Neuronal stem cell (in vitro differentiated cells): Measurements from ENCODE around the gene ABLIM2.

Experiments used
- DNase-seq: peaks from one replicate; pipeline ENCODE4 v3.0.0-alpha.2; 2013; ENCODE audit warnings: low spot score
- H2AFZ ChIP-seq: one replicate; pipeline ENCODE4 v1.6.1; 2013; ENCODE audit warnings: mild to moderate bottlenecking, low read length, inconsistent platforms
- H2AK5ac ChIP-seq: 2 replicates; pipeline ENCODE4 v1.6.1; 2013; ENCODE audit warnings: low read depth, mild to moderate bottlenecking, inconsistent platforms, low read length, moderate library complexity, mixed read lengths
- H2BK120ac ChIP-seq: 2 replicates; pipeline ENCODE4 v1.6.1; 2013; ENCODE audit warnings: low read depth, mild to moderate bottlenecking, inconsistent platforms, low read length, moderate library complexity, mixed read lengths
- H2BK12ac ChIP-seq: one replicate; pipeline ENCODE4 v1.6.1; 2013; ENCODE audit warnings: low read length, inconsistent platforms
- H2BK15ac ChIP-seq: 2 replicates; pipeline ENCODE4 v1.6.1; 2013; ENCODE audit warnings: mild to moderate bottlenecking, low read length, inconsistent platforms, mixed read lengths
- H2BK5ac ChIP-seq: one replicate; pipeline ENCODE4 v1.6.1; 2013; ENCODE audit warnings: inconsistent platforms, mild to moderate bottlenecking, low read length, moderate library complexity
- H3K14ac ChIP-seq: one replicate; pipeline ENCODE4 v1.6.1; 2013; ENCODE audit warnings: low read length, inconsistent platforms
- H3K18ac ChIP-seq: 2 replicates; pipeline ENCODE4 v1.6.1; 2013; ENCODE audit warnings: low read length, inconsistent platforms
- H3K23ac ChIP-seq: 2 replicates; pipeline ENCODE4 v1.6.1; 2013; ENCODE audit warnings: low read depth, mild to moderate bottlenecking, mixed read lengths, low read length, inconsistent platforms; ENCODE audit not compliant: poor library complexity
- H3K27ac ChIP-seq: replicated peaks from 3 replicates; pipeline ENCODE4 v1.5.1; 2013; ENCODE audit warnings: low read length, inconsistent platforms
- H3K27me3 ChIP-seq, 3 experiments: 2 replicates each; pipeline ENCODE4 v1.6.1; 2013; ENCODE audit warnings: low read length in 3 of 3, mild to moderate bottlenecking in 2 of 3, inconsistent platforms in 1 of 3, low read depth in 1 of 3, mixed read lengths in 1 of 3, moderate library complexity in 1 of 3; ENCODE audit not compliant: control insufficient read depth in 3 of 3, insufficient read depth in 3 of 3
- H3K36me3 ChIP-seq, 2 donors: replicated peaks in 1 of 2; 2 replicates each; pipeline ENCODE4 v1.6.1; 2013; ENCODE audit warnings: low read length in 2 of 2; ENCODE audit not compliant: control insufficient read depth in 2 of 2, insufficient read depth in 2 of 2
- H3K4ac ChIP-seq: 2 replicates; pipeline ENCODE4 v1.6.1; 2013; ENCODE audit warnings: inconsistent platforms, mild to moderate bottlenecking, low read length, moderate library complexity
- H3K4me1 ChIP-seq, 2 donors: 1 replicate in 1 of 2; 2 replicates in 1 of 2; pipeline ENCODE4 v1.6.1; 2013; ENCODE audit warnings: low read length in 2 of 2, low read depth in 1 of 2; ENCODE audit not compliant: control insufficient read depth in 2 of 2, insufficient read depth in 1 of 2
- H3K4me2 ChIP-seq: one replicate; pipeline ENCODE4 v1.6.1; 2013; ENCODE audit warnings: mild to moderate bottlenecking, low read length, inconsistent platforms; ENCODE audit not compliant: insufficient read depth, poor library complexity, severe bottlenecking
- H3K4me3 ChIP-seq, 2 donors: 2 replicates each; pipeline ENCODE4 v1.5.1; 2013; ENCODE audit warnings: low read length in 2 of 2, mild to moderate bottlenecking in 2 of 2, inconsistent platforms in 1 of 2, moderate library complexity in 1 of 2
- H3K79me1 ChIP-seq: one replicate; pipeline ENCODE4 v1.6.1; 2013; ENCODE audit warnings: low read depth, mild to moderate bottlenecking, inconsistent platforms, low read length, moderate library complexity
- H3K9ac ChIP-seq: one replicate; pipeline ENCODE4 v1.6.1; 2013; ENCODE audit warnings: mild to moderate bottlenecking, low read depth, low read length, inconsistent platforms; ENCODE audit not compliant: poor library complexity
- H3K9me3 ChIP-seq, 2 donors: replicated peaks in 1 of 2; 2 replicates each; pipeline versions ENCODE3 to v1.6.1; 2013; ENCODE audit warnings: low read length in 2 of 2, mild to moderate bottlenecking in 2 of 2, inconsistent platforms in 1 of 2, low read depth in 1 of 2, mixed read lengths in 1 of 2, moderate library complexity in 1 of 2; ENCODE audit not compliant: control insufficient read depth in 2 of 2, insufficient read depth in 1 of 2
- H4K8ac ChIP-seq: one replicate; pipeline ENCODE4 v1.6.1; 2013; ENCODE audit warnings: low read depth, mild to moderate bottlenecking, inconsistent platforms, low read length, moderate library complexity
- H4K91ac ChIP-seq: one replicate; pipeline ENCODE4 v1.6.1; 2013; ENCODE audit warnings: low read length, low read depth, mild to moderate bottlenecking, inconsistent platforms; ENCODE audit not compliant: poor library complexity
- WGBS, 2 donors: extraction: QIAGEN DNeasy Blood & Tissue Kit; methylation state at CpG; one replicate each; pipeline ENCODE4 v1.1.7; 2013; ENCODE audit warnings: missing lambda C conversion rate in 2 of 2, mixed read lengths in 1 of 2; ENCODE audit not compliant: insufficient read length in 2 of 2, insufficient replicate concordance in 1 of 2; ENCODE audit errors: extremely low coverage in 2 of 2; 5-methylcytosine and 5-hydroxymethylcytosine counted together

The ABLIM2 gene

GRCh38 chr4:8041868-8042267 is 116.7 kb downstream of the ABLIM2 start:
- H2BK120ac ChIP-seq, result no peak overlapping the region
- H3K36me3 ChIP-seq, result no peaks in the 10 kb centered on the region
- H3K14ac ChIP-seq, result no peak overlapping the region
- H2BK12ac ChIP-seq, result no peak overlapping the region
- no peak overlapping the region for H3K4me2 ChIP-seq
- H3K23ac ChIP-seq, result no peak overlapping the region
- peaks cover 7 to 9% of the 10 kb centered on the region in 2 donors for H3K4me1 ChIP-seq
- H3K9ac ChIP-seq, result no peak overlapping the region
- H3K27me3 ChIP-seq, result peaks cover 0 to 25% (median 0%) of the 10 kb centered on the region in 3 experiments
- no peak overlapping the region for H2BK15ac ChIP-seq
- H3K27ac ChIP-seq, result no peak overlapping the region
- no peak overlapping the region for H4K91ac ChIP-seq
- no peak overlapping the region for H4K8ac ChIP-seq
- H3K4me3 ChIP-seq, result no peak overlapping the region
- no peak for DNase-seq
- H2BK5ac ChIP-seq, result no peak overlapping the region
- H3K18ac ChIP-seq, result no peak overlapping the region
- H2AFZ ChIP-seq, result no peak overlapping the region
- H3K4ac ChIP-seq, result no peak overlapping the region
- H3K79me1 ChIP-seq, result no peaks in the 10 kb centered on the region
- no peak overlapping the region for H2AK5ac ChIP-seq
- no CpG with 5 or more reads among the region's 11 CpGs for WGBS, 2 donors
- H3K9me3 ChIP-seq, result peaks cover 0 to 3% of the 10 kb centered on the region in 2 donors

DNA sequence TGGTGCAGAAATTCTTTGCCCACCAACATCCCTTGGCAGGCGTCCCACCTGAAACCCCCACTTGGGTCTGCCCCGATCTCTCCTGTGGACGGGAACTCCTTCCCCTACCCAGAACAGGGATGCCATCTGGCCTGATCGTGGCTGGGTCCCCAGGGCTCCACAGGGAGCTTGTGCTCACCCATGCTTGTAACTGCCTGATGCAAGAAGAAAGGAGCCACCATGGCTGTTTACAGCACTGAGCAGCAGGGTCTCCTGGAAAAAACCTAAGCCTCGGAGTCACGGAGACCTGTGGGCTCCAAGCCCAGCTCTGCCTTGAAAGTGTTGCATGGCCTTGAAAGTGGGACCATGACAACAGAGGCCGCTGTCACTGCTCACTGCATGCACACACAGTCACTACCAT is 117.4 kb downstream of the ABLIM2 start:
- Histone ChIP-seq H3K79me1 (peaks cover 2% of the 10 kb centered on the region), H3K27ac (no peak overlapping the region), H3K18ac (no peak overlapping the region), H3K27me3 (peaks cover 0 to 22% (median 0%) of the 10 kb centered on the region in 3 experiments), H4K91ac (no peak overlapping the region), H2AFZ (no peak overlapping the region), H3K4me3 (no peak overlapping the region), H3K4me2 (no peak overlapping the region), H2BK12ac (no peak overlapping the region), H3K9ac (no peak overlapping the region), H3K23ac (no peak overlapping the region), H3K36me3 (no peaks in the 10 kb centered on the region), H2BK120ac (no peak overlapping the region), H3K4me1 (peaks cover 7 to 8% of the 10 kb centered on the region in 2 donors), H3K4ac (no peak overlapping the region), H3K9me3 (peaks cover 0 to 3% of the 10 kb centered on the region in 2 donors), H2BK15ac (no peak overlapping the region), H3K14ac (no peak overlapping the region), H4K8ac (no peak overlapping the region), H2AK5ac (no peak overlapping the region), H2BK5ac (no peak overlapping the region)
- no peak for DNase-seq
- WGBS, 2 donors, result no CpG with 5 or more reads among the region's 7 CpGs

DNA sequence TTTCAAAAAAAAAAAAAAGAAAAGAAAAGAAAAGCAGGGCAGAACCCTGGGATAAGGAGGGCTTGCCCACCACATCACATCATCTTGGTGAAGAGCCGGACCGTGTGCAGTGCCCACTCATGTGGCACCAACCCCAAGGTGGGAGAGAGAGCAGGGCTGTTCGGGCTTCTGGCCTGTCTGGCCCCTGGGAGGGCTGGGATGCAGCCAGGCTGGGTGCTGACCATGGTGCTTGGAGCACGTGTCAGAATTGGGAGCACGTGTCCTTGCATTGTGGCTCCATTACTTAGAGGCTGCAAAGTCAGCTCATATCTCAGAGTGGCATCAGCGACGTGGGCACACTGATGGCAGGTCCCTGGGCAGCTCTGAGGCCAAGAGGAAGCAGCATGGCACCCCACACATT is 118.0 kb downstream of the ABLIM2 start:
- no CpG with 5 or more reads among the region's 7 CpGs for WGBS, 2 donors
- H2AFZ ChIP-seq, result no peak overlapping the region

GRCh38 chr4:8039853-8040252 is 118.8 kb downstream of the ABLIM2 start:
- Histone ChIP-seq H2BK15ac (no peak overlapping the region), H3K36me3 (no peaks in the 10 kb centered on the region), H2BK12ac (no peak overlapping the region), H3K27me3 (peaks cover 0 to 13% (median 0%) of the 10 kb centered on the region in 3 experiments), H3K14ac (no peak overlapping the region), H2AFZ (no peak overlapping the region), H3K4me1 (peaks cover 7% of the 10 kb centered on the region in 2 donors), H3K9me3 (peaks cover 0 to 3% of the 10 kb centered on the region in 2 donors), H3K23ac (no peak overlapping the region), H3K18ac (peak overlapping the region; percentile 18), H2BK120ac (no peak overlapping the region), H3K4ac (no peak overlapping the region), H3K4me3 (no peak overlapping the region), H4K8ac (no peak overlapping the region), H4K91ac (no peak overlapping the region), H2AK5ac (peak overlapping the region; percentile 53), H3K9ac (peak overlapping the region; percentile 45), H2BK5ac (no peak overlapping the region), H3K79me1 (peaks cover 2% of the 10 kb centered on the region), H3K27ac (no peak overlapping the region), H3K4me2 (no peak overlapping the region)
- WGBS, 2 donors, result no CpG with 5 or more reads among the region's 11 CpGs
- no peak for DNase-seq

More for the DNA sequence above, 118.0 kb downstream of the ABLIM2 start:
- no peak overlapping the region for H4K8ac ChIP-seq
- H3K9me3 ChIP-seq, result peaks cover 0 to 3% of the 10 kb centered on the region in 2 donors
- H2BK15ac ChIP-seq, result no peak overlapping the region
- H2BK12ac ChIP-seq, result no peak overlapping the region
- H3K9ac ChIP-seq, result no peak overlapping the region
- DNase-seq, result no peak
- no peak overlapping the region for H3K4ac ChIP-seq
- no peak overlapping the region for H3K14ac ChIP-seq
- H3K36me3 ChIP-seq, result no peaks in the 10 kb centered on the region
- peaks cover 0 to 16% (median 0%) of the 10 kb centered on the region in 3 experiments for H3K27me3 ChIP-seq
- no peak overlapping the region for H3K18ac ChIP-seq
- no peak overlapping the region for H3K4me2 ChIP-seq
- H2AK5ac ChIP-seq, result peak overlapping the region; percentile 40
- no peak overlapping the region for H3K4me3 ChIP-seq
- no peak overlapping the region for H3K23ac ChIP-seq
- H4K91ac ChIP-seq, result no peak overlapping the region
- H2BK5ac ChIP-seq, result no peak overlapping the region
- H2BK120ac ChIP-seq, result no peak overlapping the region
- peaks cover 7% of the 10 kb centered on the region in 2 donors for H3K4me1 ChIP-seq
- H3K79me1 ChIP-seq, result peaks cover 2% of the 10 kb centered on the region
- no peak overlapping the region for H3K27ac ChIP-seq
